ENCODE measurements around the gene SLFN12.
"Not testable (repeated sequence)": the region's sequence is repeated elsewhere in the genome, so short reads cannot be mapped to it uniquely, and the experiment has no call there.

Gene SLFN12

GRCh38 chr17:35407531-35407930 is 24.8 kb downstream of the SLFN12 start:
- no peak for DNase-seq (ENCODE audit: low spot score)

- DNase-seq (ENCODE audit: low spot score), result no peak
Observed at GRCh38 chr17:35406568-35406967, 25.7 kb downstream of the SLFN12 start.

- DNase-seq (ENCODE audit: low spot score), result no peak
Observed at GRCh38 chr17:35404360-35404759, 27.9 kb downstream of the SLFN12 start.

- not testable (repeated sequence) for DNase-seq (ENCODE audit: low spot score)
Observed at GRCh38 chr17:35393783-35394182, 38.5 kb downstream of the SLFN12 start.

- DNase-seq (ENCODE audit: low spot score), result no peak
Observed at GRCh38 chr17:35390663-35391062, 41.6 kb downstream of the SLFN12 start.

GRCh38 chr17:35390156-35390555 is 42.1 kb downstream of the SLFN12 start:
- DNase-seq (ENCODE audit: low spot score), result no peak

- DNase-seq (ENCODE audit: low spot score), result no peak
Observed at GRCh38 chr17:35387496-35387895, 44.8 kb downstream of the SLFN12 start.

- no peak for DNase-seq (ENCODE audit: low spot score)
Observed at GRCh38 chr17:35377706-35378105, 54.6 kb downstream of the SLFN12 start.

GRCh38 chr17:35377068-35377467 is 55.2 kb downstream of the SLFN12 start:
- DNase-seq (ENCODE audit: low spot score), result no peak

- DNase-seq (ENCODE audit: low spot score), result no peak
Observed at GRCh38 chr17:35376245-35376644, 56.1 kb downstream of the SLFN12 start.

- DNase-seq (ENCODE audit: low spot score), result no peak
Observed at GRCh38 chr17:35374766-35375344, 57.4 kb downstream of the SLFN12 start.

GRCh38 chr17:35373984-35374765 is 58.1 kb downstream of the SLFN12 start:
- DNase-seq (ENCODE audit: low spot score), result peak; percentile 22

- peak; percentile 90 for DNase-seq (ENCODE audit: low spot score)
Observed at GRCh38 chr17:35373534-35373983, 58.7 kb downstream of the SLFN12 start, which contains the start of gene SLFN11. SLFN11 (minus strand) TSS chr17:35373621; CDS start chr17:35363807, 9,814 bp downstream.

- DNase-seq (ENCODE audit: low spot score), result peak; percentile 21
Observed at GRCh38 chr17:35372846-35373533, 59.3 kb downstream of the SLFN12 start.

- no peak for DNase-seq (ENCODE audit: low spot score)
Observed at GRCh38 chr17:35371934-35372333, 60.4 kb downstream of the SLFN12 start.

- DNase-seq (ENCODE audit: low spot score), result no peak
Observed at GRCh38 chr17:35368081-35368830, 64.0 kb downstream of the SLFN12 start.

GRCh38 chr17:35361027-35361426 is 71.3 kb downstream of the SLFN12 start:
- no peak for DNase-seq (ENCODE audit: low spot score)

Measured in COLO829 (cell line).